Osteocyte (in vitro differentiated cells): ENCODE results near the gene C12orf76. TPM values are rescaled to one million over a fixed set of nuclear protein-coding genes. Genes with fewer than 3 reads are reported as not detected.

Experiments used
- total RNA-seq: library from RNA; stranded (reverse); gene quantifications from 2 replicates; pipeline ENCODE4 v1.2.1, GENCODE V29; 2021

Gene C12orf76
- total RNA-seq, 1 donor from 2014 or later = 13.7 TPM

Other genes starting within 250 kb of the C12orf76 start
- 1.3 and 1.6 TPM in 2 replicates for gene TRPV4, start 215.1 kb downstream of the C12orf76 start, total RNA-seq
- 33.8 and 34.5 TPM in 2 replicates for gene GLTP, start 168.0 kb downstream of the C12orf76 start, total RNA-seq
- 14.4 and 15.7 TPM in 2 replicates for gene TCHP, start 148.2 kb downstream of the C12orf76 start, total RNA-seq
- 49.6 and 52.6 TPM in 2 replicates for gene GIT2, start 52.2 kb downstream of the C12orf76 start, total RNA-seq
- 42.3 and 43.5 TPM in 2 replicates for gene ANKRD13A, start 49.1 kb downstream of the C12orf76 start, total RNA-seq
- gene IFT81, start 75.8 kb upstream of the C12orf76 start, total RNA-seq = 13.1 TPM in 2 replicates
- gene ATP2A2, start 232.7 kb upstream of the C12orf76 start, total RNA-seq = 183 and 197 TPM in 2 replicates